Skin epidermis (tissue), 12 donors: ENCODE measurements around the gene PHF14.

Source experiments
- H3K27ac ChIP-seq, 21 experiments: fragments of 200-600 bp; sonication (generic) in 11 of 21; one replicate each; pipeline ENCODE4 v1.5.0; 2020; ENCODE audit warnings: mild to moderate bottlenecking in 3 of 21, inconsistent platforms in 2 of 21, moderate library complexity in 2 of 21
- H3K4me3 ChIP-seq, 7 experiments: fragments of 200-600 bp; sonication (generic) in 2 of 7; one replicate each; pipeline ENCODE4 v1.5.0; 2020; ENCODE audit warnings: inconsistent platforms in 2 of 7, mild to moderate bottlenecking in 2 of 7, moderate library complexity in 1 of 7

PHF14 gene

DNA sequence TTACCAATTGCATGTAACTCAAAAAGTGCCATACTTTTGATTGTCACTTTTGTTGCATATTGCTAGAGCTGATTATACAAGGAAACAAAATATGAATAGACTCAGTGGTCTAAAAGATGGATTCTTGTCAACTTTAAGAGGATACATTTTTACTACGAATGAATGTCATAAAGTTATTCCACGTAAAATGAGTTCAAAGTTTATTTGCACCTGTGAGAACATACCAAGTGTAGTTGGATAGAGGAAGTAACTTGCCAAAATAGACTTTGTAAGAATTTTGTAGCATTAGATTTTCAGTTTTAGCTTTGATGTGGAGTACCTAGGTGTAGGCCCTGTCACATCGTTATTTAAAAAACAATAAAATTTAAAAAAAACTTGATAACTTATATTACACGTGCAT, 106.2 kb downstream of the PHF14 start:
- Histone ChIP-seq H3K27ac (no peak overlapping the region), H3K4me3 (no peak overlapping the region)

GRCh38 chr7:11082121-11082520, 108.4 kb downstream of the PHF14 start:
- Histone ChIP-seq H3K4me3 (no peak overlapping the region), H3K27ac (no peak overlapping the region)

GRCh38 chr7:11082552-11083213, 109.0 kb downstream of the PHF14 start:
- H3K4me3 ChIP-seq, result no peak overlapping the region
- no peak overlapping the region for H3K27ac ChIP-seq

DNA sequence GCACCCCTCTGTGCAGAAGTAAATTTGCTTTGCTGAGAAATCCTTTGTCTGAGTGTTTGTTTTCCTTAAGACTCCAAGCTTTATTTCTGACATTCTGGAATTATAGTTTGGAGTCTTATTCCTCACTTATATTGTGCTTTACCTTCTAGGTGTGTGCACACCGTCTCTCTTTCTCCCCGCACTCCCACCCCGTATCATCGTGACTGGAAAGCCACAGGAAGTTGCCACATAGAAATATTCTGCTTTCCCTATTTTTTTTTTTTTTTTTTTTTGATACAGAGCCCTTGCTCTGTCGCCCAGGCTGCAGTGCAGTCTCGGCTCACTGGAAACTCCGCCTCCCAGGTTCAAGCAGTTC, 109.5 kb downstream of the PHF14 start:
- no peak overlapping the region for H3K4me3 ChIP-seq
- no peak overlapping the region for H3K27ac ChIP-seq

- Histone ChIP-seq H3K27ac (no peak overlapping the region), H3K4me3 (no peak overlapping the region)
Observed at GRCh38 chr7:11104578-11104977, 130.9 kb downstream of the PHF14 start.

DNA sequence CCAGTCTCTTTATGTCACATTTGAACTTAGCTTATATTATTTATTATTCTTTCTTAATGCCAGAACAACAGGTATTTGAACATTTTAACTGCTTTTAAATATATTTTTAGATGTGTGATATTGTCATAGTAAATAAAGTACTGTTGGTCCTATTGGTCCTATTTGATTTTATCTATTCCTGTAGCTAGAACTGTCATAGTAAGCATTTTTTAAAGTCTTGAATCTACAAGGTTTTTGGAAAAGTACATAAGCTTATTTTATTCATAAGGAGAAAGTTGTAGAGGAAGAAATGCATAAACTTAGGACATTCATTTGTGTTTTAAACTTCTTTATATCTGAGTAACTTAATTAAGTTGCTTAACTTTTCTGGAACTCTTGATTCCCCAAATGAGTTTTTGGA, 136.0 kb downstream of the PHF14 start:
- H3K4me3 ChIP-seq, result no peak overlapping the region

DNA sequence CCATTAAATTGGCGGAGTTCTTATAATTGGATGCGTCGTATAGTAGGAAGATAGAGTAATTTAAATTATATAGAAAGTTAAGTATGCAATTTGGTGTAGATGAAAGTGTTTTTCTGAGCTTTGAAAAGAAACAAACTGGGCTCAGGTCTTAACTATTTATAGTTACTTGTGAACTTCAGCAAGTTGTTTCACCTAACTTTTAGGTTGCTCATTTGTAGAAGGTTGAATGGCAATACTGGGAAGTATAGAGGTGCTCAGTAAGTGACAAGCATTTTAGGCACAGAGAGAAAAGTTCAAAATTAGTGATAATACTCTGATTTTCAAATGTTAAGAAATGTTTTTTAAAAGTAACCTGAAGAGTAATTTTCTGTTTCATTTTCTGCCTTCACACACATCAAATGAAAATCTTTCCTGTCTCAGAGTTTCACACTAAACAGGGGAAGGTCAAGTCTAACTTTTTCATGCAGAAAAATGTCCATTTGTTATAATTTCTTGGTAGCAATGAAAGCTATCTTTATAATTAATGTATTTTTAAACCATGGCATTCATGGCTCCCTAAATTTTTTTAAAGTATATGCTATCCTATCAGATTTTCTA, 146.5 kb downstream of the PHF14 start:
- H3K27ac ChIP-seq, result no peak overlapping the region
- no peak overlapping the region for H3K4me3 ChIP-seq

More for the DNA sequence above, 136.0 kb downstream of the PHF14 start:
- no peak overlapping the region for H3K27ac ChIP-seq

GRCh38 chr7:11120675-11121220, 147.1 kb downstream of the PHF14 start:
- Histone ChIP-seq H3K27ac (no peak overlapping the region), H3K4me3 (no peak overlapping the region)

DNA sequence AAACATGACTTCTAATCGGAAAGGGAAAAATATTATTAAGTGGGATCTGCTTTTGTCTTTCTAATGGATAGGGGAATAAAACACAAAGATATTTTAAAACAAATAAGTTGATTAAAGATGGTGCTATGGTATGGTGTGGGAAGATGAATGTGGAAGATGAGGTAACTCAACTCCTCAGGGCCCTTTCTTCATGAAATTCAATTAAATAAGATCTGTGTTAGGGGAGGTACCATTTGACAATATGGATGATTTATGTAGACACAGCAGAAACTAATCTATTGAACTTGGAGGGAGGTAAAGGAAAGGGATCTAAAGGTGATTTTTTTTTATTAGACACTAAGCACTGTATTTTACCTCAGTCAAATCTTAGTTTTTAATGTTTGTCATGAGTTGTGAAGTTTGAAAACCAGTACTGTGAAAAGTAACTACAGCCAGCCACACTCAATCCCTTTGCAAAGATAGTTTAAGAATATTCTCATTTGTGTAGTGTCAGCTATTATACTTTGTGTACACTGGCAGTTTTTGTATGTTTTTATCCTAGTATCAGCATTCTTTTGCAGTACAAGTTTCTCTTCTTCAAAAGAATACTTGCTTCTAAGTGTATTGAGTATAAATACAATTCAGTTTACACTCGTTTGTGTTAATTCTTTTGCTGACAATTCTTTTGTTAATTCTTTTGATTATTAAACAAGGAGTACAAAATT, 151.3 kb downstream of the PHF14 start:
- no peak overlapping the region for H3K4me3 ChIP-seq
- no peak overlapping the region for H3K27ac ChIP-seq

- no peak overlapping the region for H3K4me3 ChIP-seq
- no peak overlapping the region for H3K27ac ChIP-seq
Observed at GRCh38 chr7:11127114-11127785, 153.6 kb downstream of the PHF14 start.

DNA sequence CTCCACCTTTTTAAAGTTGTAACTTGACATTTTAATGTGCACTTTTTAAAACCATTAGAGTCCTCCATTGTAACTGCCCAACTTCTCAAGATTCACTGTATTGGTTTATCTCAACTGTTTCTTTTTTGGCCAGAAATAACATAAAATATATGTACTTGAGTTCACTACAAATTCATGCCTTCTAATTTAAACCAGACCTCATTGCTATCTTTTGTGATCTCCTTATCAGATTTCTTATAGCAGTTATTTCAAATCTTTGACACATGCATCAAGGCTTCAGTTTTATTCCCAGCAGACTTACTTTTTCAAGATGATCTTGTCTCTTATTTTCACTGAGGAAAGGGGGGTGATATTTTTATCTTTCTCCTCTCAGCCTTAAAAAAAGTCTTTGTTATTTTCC, 154.3 kb downstream of the PHF14 start:
- H3K27ac ChIP-seq, result no peak overlapping the region
- H3K4me3 ChIP-seq, result no peak overlapping the region

DNA sequence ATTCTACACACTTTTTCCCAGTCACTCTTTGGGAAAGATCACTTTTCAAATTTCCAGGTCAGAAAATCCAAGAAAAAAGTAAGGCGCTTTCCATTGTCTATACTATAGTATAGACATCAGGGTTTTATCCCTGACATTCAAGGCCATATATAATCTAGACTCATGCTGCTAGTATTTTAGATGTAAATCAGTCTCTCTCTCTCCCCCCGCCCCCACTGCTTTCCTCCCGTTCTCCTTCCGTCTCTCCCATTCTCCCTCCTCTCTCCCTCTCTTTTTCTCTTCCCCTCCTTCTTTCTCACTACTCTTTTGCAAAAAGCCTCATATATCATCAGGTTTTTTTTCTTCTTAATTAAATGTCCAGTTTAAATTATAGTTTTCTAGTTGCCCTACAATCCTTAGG, 154.8 kb downstream of the PHF14 start:
- H3K27ac ChIP-seq, result no peak overlapping the region
- no peak overlapping the region for H3K4me3 ChIP-seq

DNA sequence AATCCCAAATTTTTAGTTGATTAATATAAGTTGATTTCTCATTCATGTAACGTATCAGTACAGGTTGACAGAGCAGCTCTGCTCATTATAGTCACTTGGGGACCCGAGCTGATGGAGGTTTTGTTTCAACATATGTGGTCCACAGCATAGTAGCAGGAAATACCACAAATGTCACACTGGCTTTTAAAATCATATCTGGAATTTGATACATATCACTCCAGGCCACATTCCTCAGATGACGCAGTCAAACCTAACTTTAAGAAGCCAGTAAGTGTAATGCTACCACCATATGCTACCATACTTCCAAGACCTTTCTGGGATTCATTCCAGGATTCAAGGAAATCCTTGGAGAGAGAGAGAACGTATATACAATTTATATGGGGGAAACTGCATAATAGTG, 156.3 kb downstream of the PHF14 start:
- no peak overlapping the region for H3K4me3 ChIP-seq
- H3K27ac ChIP-seq, result no peak overlapping the region

- H3K4me3 ChIP-seq, result no peak overlapping the region
- H3K27ac ChIP-seq, result no peak overlapping the region
Observed at GRCh38 chr7:11130601-11131000, 156.9 kb downstream of the PHF14 start.

DNA sequence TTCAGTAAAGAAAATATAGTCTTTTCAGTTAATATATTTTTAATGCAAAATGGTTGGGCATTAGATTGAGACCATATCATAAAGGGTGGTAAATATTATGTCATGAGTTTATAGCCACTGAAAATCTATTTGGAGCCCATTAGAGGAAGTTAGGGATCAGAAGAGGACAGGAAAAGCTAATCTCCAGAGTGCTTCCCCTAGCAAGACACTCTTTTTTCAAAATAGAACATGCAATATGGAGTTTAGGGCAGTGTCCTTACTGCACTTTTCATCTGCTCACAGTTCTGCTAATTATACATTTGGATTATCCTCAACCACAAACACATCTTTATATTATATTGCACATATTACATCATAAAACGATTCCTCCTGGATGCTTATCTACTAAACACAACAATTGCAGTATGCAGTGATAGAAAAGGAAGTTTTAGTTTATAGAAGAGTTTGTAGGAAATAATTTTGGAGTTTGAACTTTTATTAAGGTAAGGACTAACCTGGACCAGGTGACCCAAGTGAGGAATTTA, 159.8 kb downstream of the PHF14 start:
- Histone ChIP-seq H3K4me3 (no peak overlapping the region), H3K27ac (no peak overlapping the region)

- H3K27ac ChIP-seq, result no peak overlapping the region
Observed at GRCh38 chr7:11135573-11135972, 161.9 kb downstream of the PHF14 start.

DNA sequence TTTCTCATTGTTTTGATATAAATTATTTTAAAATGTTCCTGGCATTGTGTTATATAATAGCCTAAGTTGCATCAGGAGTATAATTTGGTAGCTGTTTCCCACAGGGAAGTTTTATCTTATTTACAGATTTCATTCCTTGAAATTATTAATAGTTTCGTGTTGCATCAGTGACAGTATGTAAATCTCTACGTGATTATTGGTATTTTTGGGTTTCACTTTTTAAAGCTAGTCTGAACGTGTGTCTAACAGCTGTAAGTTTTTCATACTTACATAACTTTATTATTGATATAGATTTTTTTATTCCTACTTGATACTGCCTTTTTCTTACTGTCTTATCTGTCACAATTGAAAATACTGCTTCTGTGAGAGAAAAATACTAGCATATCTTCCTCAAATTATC, 167.9 kb downstream of the PHF14 start:
- Histone ChIP-seq H3K27ac (no peak overlapping the region), H3K4me3 (no peak overlapping the region)

More at GRCh38 chr7:11135573-11135972, 161.9 kb downstream of the PHF14 start:
- H3K4me3 ChIP-seq, result no peak overlapping the region

GRCh38 chr7:11153694-11154093, 180.0 kb downstream of the PHF14 start:
- no peak overlapping the region for H3K4me3 ChIP-seq

GRCh38 chr7:11155883-11156282, 182.2 kb downstream of the PHF14 start:
- H3K27ac ChIP-seq, result no peak overlapping the region
- H3K4me3 ChIP-seq, result no peak overlapping the region

More at GRCh38 chr7:11153694-11154093, 180.0 kb downstream of the PHF14 start:
- no peak overlapping the region for H3K27ac ChIP-seq

DNA sequence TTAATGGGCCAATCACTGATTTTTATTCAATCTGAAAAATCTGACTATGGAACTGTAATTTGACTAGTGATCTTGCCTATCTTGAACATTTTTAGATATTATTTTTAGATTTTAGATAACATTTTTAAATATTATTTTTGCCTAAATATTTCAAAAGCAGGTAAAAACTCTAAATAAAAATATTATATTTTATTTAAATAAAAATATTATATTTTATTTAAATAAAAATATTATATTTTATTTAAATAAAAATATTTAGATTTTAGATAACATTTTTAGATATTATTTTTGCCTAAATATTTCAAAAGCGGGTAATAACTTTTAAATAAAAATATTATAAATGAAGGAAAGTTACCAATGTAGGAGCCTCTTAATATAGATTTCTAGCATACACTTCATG, 187.8 kb downstream of the PHF14 start:
- no peak overlapping the region for H3K27ac ChIP-seq
- H3K4me3 ChIP-seq, result no peak overlapping the region
